GM11168 (cell line): ENCODE results near the gene PCGF1.

ENCODE experiments used
- in situ Hi-C: fragments of 300-500 bp; cut with MboI; formaldehyde crosslinking; loops from one replicate; pipeline ENCODE4 v1.12.0; 2022; ENCODE audit warnings: low sequenced_read_pairs; ENCODE audit not compliant: unreplicated experiment

The PCGF1 gene

GRCh38 chr2:74501335-74502071 is 6.0 kb downstream of the PCGF1 start:
- in situ Hi-C loops, result no loop called here

GRCh38 chr2:74500578-74500946 is 6.9 kb downstream of the PCGF1 start:
- in situ Hi-C loops, result no loop called here

GRCh38 chr2:74499940-74500577 is 7.4 kb downstream of the PCGF1 start:
- in situ Hi-C loops, result no loop called here

- in situ Hi-C loops, result no loop called here
Measured at GRCh38 chr2:74499267-74499939, 8.1 kb downstream of the PCGF1 start, which contains the start of gene LBX2. Gene LBX2 (minus strand): TSS chr2:74499603. CDS start chr2:74499537, 66 bp downstream.

- in situ Hi-C loops, result no loop called here
Measured at GRCh38 chr2:74498500-74499266, 8.8 kb downstream of the PCGF1 start.

GRCh38 chr2:74497777-74498499 is 9.6 kb downstream of the PCGF1 start:
- in situ Hi-C loops, result no loop called here

GRCh38 chr2:74496997-74497776 is 10.3 kb downstream of the PCGF1 start:
- in situ Hi-C loops, result no loop called here

GRCh38 chr2:74495440-74495839 is 12.1 kb downstream of the PCGF1 start:
- in situ Hi-C loops, result no loop called here

- in situ Hi-C loops, result no loop called here
Measured at GRCh38 chr2:74493546-74493945, 13.9 kb downstream of the PCGF1 start.

- in situ Hi-C loops, result no loop called here
Measured at GRCh38 chr2:74491648-74492544, 15.6 kb downstream of the PCGF1 start.

- in situ Hi-C loops, result no loop called here
Measured at GRCh38 chr2:74489906-74490305, 17.6 kb downstream of the PCGF1 start.

- in situ Hi-C loops, result no loop called here
Measured at GRCh38 chr2:74488643-74489481, 18.6 kb downstream of the PCGF1 start.

- in situ Hi-C loops, result no loop called here
Measured at GRCh38 chr2:74486141-74486540, 21.4 kb downstream of the PCGF1 start.

GRCh38 chr2:74483675-74484164 is 23.8 kb downstream of the PCGF1 start:
- in situ Hi-C loops, result loop anchor here (5.0 kb wide), 1 partner anchor 94 kb away; no protein-coding TSS in a partner anchor

GRCh38 chr2:74482801-74483674 is 24.5 kb downstream of the PCGF1 start, which contains the start of the genes CCDC142 and TTC31:
Gene CCDC142 (minus strand): TSS chr2:74482998. CDS start chr2:74482837, 161 bp downstream.
Gene TTC31 (plus strand): TSS chr2:74483081. CDS start chr2:74483096, 15 bp downstream.
- in situ Hi-C loops, result loop anchor here (5.0 kb wide), 1 partner anchor 94 kb away; no protein-coding TSS in a partner anchor
